SK-N-SH (cell line): ENCODE results near the gene ARAP2. TPM values are rescaled to one million over a fixed set of nuclear protein-coding genes. Genes with fewer than 3 reads are reported as not detected.

Source experiments
- CTCF ChIA-PET: fragments of 300-600, 350-600 bp; formaldehyde crosslinking; extraction: SDS; loops from one replicate; lab custom pipeline; 2021; lab: Yijun Ruan, JAX
- POLR2A ChIA-PET: fragments of 350-600 bp; sonication (Branson Sonifier 250); formaldehyde crosslinking; extraction: SDS; loops from one replicate; lab custom pipeline; 2020; ENCODE audit warnings: antibody characterized with exemption, inconsistent platforms; lab: Yijun Ruan, JAX
- DNase-seq: peaks from one replicate; pipeline ENCODE4 v3.0.0; 2012
- H2AFZ ChIP-seq: fragments of 200-600 bp; sonication (generic); 2 replicates; pipeline ENCODE4 v1.8.1; 2016; ENCODE audit warnings: antibody characterized with exemption, mild to moderate bottlenecking, low read depth
- H3F3A ChIP-seq: fragments of 200-600 bp; sonication (generic); replicated peaks from 2 replicates; pipeline ENCODE3; 2016; ENCODE audit warnings: antibody characterized with exemption, mild to moderate bottlenecking; ENCODE audit not compliant: insufficient read depth
- H3K27ac ChIP-seq, 2 experiments: fragments of 200-500 bp in 1 of 2; fragments of 200-600 bp in 1 of 2; sonication (Bioruptor generic) in 1 of 2; sonication (generic), shearing (Covaris generic) in 1 of 2; 2 replicates each; pipeline versions ENCODE4 v1.5.1 to v1.6.1; 2014 to 2016; ENCODE audit warnings: low read depth in 2 of 2, inconsistent platforms in 1 of 2, low read length in 1 of 2, mild to moderate bottlenecking in 1 of 2, mixed read lengths in 1 of 2
- H3K27me3 ChIP-seq: fragments of 200-600 bp; sonication (generic), shearing (Covaris generic); 2 replicates; pipeline ENCODE4 v1.6.1; 2016; ENCODE audit warnings: mixed run types; ENCODE audit not compliant: insufficient read depth
- H3K36me3 ChIP-seq, 2 experiments: fragments of 200-500 bp in 1 of 2; fragments of 200-600 bp in 1 of 2; sonication (Bioruptor generic) in 1 of 2; sonication (generic) in 1 of 2; replicated peaks in 1 of 2; 2 replicates each; pipeline versions ENCODE3 to v1.5.1; 2014 to 2016; ENCODE audit warnings: low read length in 1 of 2, mild to moderate bottlenecking in 1 of 2; ENCODE audit not compliant: insufficient read depth in 2 of 2, control insufficient read depth in 1 of 2
- H3K4me1 ChIP-seq, 2 experiments: fragments of 200-500 bp in 1 of 2; fragments of 200-600 bp in 1 of 2; sonication (Bioruptor generic) in 1 of 2; sonication (generic), shearing (Covaris generic) in 1 of 2; 2 replicates each; pipeline versions ENCODE4 v1.5.1 to v1.6.1; 2014 to 2016; ENCODE audit warnings: low read depth in 1 of 2, low read length in 1 of 2, mixed run types in 1 of 2; ENCODE audit not compliant: insufficient read depth in 2 of 2, control insufficient read depth in 1 of 2
- H3K4me2 ChIP-seq: fragments of 200-600 bp; sonication (generic), shearing (Covaris generic); 2 replicates; pipeline ENCODE4 v1.6.1; 2017; ENCODE audit warnings: mixed run types
- H3K4me3 ChIP-seq, 2 experiments: fragments of 200-500 bp in 1 of 2; fragments of 200-600 bp in 1 of 2; sonication (Bioruptor generic) in 1 of 2; sonication (generic), shearing (Covaris generic) in 1 of 2; 2 replicates each; pipeline versions ENCODE4 v1.5.1 to v1.8.1; 2014 to 2016; ENCODE audit warnings: low read depth in 2 of 2, inconsistent platforms in 1 of 2, low read length in 1 of 2, mild to moderate bottlenecking in 1 of 2, mixed read lengths in 1 of 2, moderate library complexity in 1 of 2
- H3K79me2 ChIP-seq: fragments of 200-600 bp; sonication (generic); 2 replicates; pipeline ENCODE4 v1.8.1; 2017; ENCODE audit warnings: mild to moderate bottlenecking; ENCODE audit not compliant: insufficient read depth
- H3K9ac ChIP-seq: fragments of 200-600 bp; sonication (generic); 2 replicates; pipeline ENCODE4 v1.6.1; 2017; ENCODE audit warnings: mixed run types
- H3K9me2 ChIP-seq: fragments of 200-600 bp; sonication (generic); 2 replicates; pipeline ENCODE4 v1.6.1; 2017; ENCODE audit warnings: mixed run types
- H3K9me3 ChIP-seq: fragments of 200-600 bp; sonication (generic); 2 replicates; pipeline ENCODE4 v1.6.1; 2017; ENCODE audit warnings: mixed run types, mild to moderate bottlenecking, moderate library complexity
- H4K20me1 ChIP-seq: fragments of 200-600 bp; sonication (generic); 2 replicates; pipeline ENCODE4 v1.6.1; 2017; ENCODE audit warnings: mild to moderate bottlenecking, mixed run types; ENCODE audit not compliant: insufficient read depth
- CHD2 ChIP-seq: fragments of 150-350 bp; IDR thresholded peaks from 2 replicates; pipeline ENCODE4 v1.6.1; 2018; ENCODE audit warnings: low read length; ENCODE audit not compliant: partially characterized antibody
- ELF1 ChIP-seq: IDR thresholded peaks from 2 replicates; pipeline ENCODE4 v1.4.0; 2012
- EP300 ChIP-seq, 2 experiments: IDR thresholded peaks; 2 replicates each; pipeline versions ENCODE4 v1.4.0 to v1.6.1; 2012; ENCODE audit warnings: borderline replicate concordance in 1 of 2, low read depth in 1 of 2, low read length in 1 of 2
- EZH2phosphoT487 ChIP-seq: fragments of 200-600 bp; sonication (generic); IDR thresholded peaks from 2 replicates; pipeline ENCODE4 v1.6.1; 2017; ENCODE audit warnings: low read depth, mixed run types, mild to moderate bottlenecking, antibody characterized with exemption, moderate library complexity, borderline replicate concordance
- FOSL2 ChIP-seq: IDR thresholded peaks from 2 replicates; pipeline ENCODE4 v1.4.0; 2012; ENCODE audit warnings: low read depth, mild to moderate bottlenecking, moderate library complexity, borderline replicate concordance
- GATA2 ChIP-seq: sonication (generic); formaldehyde crosslinking; IDR thresholded peaks from 2 replicates; pipeline ENCODE4 v1.5.0; 2020; ENCODE audit warnings: mild to moderate bottlenecking, missing genetic modification reagents
- IRF3 ChIP-seq: fragments of 150-350 bp; IDR thresholded peaks from 2 replicates; pipeline ENCODE4 v1.6.1; 2016; ENCODE audit warnings: mild to moderate bottlenecking, low read depth, low read length
- JUND ChIP-seq: IDR thresholded peaks from 2 replicates; pipeline ENCODE4 v1.4.0; 2012
- MAX ChIP-seq: IDR thresholded peaks from 2 replicates; pipeline ENCODE4 v1.4.0; 2012; ENCODE audit warnings: low read depth
- MEF2A ChIP-seq: IDR thresholded peaks from 2 replicates; pipeline ENCODE4 v1.4.0; 2012; ENCODE audit warnings: low read depth, borderline replicate concordance
- NFIC ChIP-seq: IDR thresholded peaks from 2 replicates; pipeline ENCODE4 v1.4.0; 2012; ENCODE audit warnings: borderline replicate concordance
- PBX3 ChIP-seq: IDR thresholded peaks from 2 replicates; pipeline ENCODE4; 2012
- POLR2AphosphoS5 ChIP-seq: IDR thresholded peaks from 2 replicates; pipeline ENCODE4 v1.6.1; 2012; ENCODE audit warnings: low read depth, low read length
- RAD21 ChIP-seq: IDR thresholded peaks from 2 replicates; pipeline ENCODE4 v1.6.1; 2012; ENCODE audit warnings: mild to moderate bottlenecking, low read length
- REST ChIP-seq: IDR thresholded peaks from 2 replicates; pipeline ENCODE4 v1.6.1; 2012; ENCODE audit warnings: mild to moderate bottlenecking, low read depth, low read length, moderate library complexity
- RXRA ChIP-seq: IDR thresholded peaks from 2 replicates; pipeline ENCODE4 v1.4.0; 2012; ENCODE audit warnings: low read depth, mild to moderate bottlenecking, borderline replicate concordance
- SMC3 ChIP-seq: IDR thresholded peaks from 2 replicates; pipeline ENCODE4 v1.6.1; 2012; ENCODE audit warnings: low read depth, low read length, improper control_type of control experiment
- TAF1 ChIP-seq: IDR thresholded peaks from 2 replicates; pipeline ENCODE4 v1.6.1; 2012; ENCODE audit warnings: low read depth, mild to moderate bottlenecking, low read length, moderate library complexity, borderline replicate concordance
- TEAD4 ChIP-seq: IDR thresholded peaks from 2 replicates; pipeline ENCODE4 v1.4.0; 2012; ENCODE audit warnings: mild to moderate bottlenecking, borderline replicate concordance; ENCODE audit not compliant: insufficient read depth
- USF1 ChIP-seq: IDR thresholded peaks from 2 replicates; pipeline ENCODE4 v1.4.0; 2012; ENCODE audit warnings: low read depth, borderline replicate concordance
- USF2 ChIP-seq: fragments of 150-350 bp; IDR thresholded peaks from 2 replicates; pipeline ENCODE4 v1.6.1; 2017; ENCODE audit warnings: antibody characterized with exemption, low read length, low read depth, borderline replicate concordance
- WGBS: methylation state at CpG from one replicate; pipeline ENCODE4 v1.1.6; 2017; ENCODE audit warnings: low lambda C conversion rate; 5-methylcytosine and 5-hydroxymethylcytosine counted together
- polyA plus RNA-seq, 3 experiments: library from polyadenylated mRNA; depleted of rRNA; stranded (reverse); fragments of >200 nt; gene quantifications; 2 replicates each; pipeline ENCODE4 v1.2.3, GENCODE V29; 2012

Gene ARAP2
- polyA plus RNA-seq, 1 of the 3 experiments (the other 2 are of a cell fraction) = not detected

- no peak for TF ChIP-seq REST
- TF ChIP-seq, all 33 proteins: peak for 0
Observed at GRCh38 chr4:36237366-36238313, 6.7 kb downstream of the ARAP2 start (continued).

GRCh38 chr4:36236159-36236558 lies 8.2 kb downstream of the ARAP2 start:
- Histone ChIP-seq H3K27me3 (no peaks in the 10 kb centered on the region), H2AFZ (no peak overlapping the region), H3K79me2 (no peaks in the 10 kb centered on the region), H3K9me3 (no peaks in the 10 kb centered on the region), H3K9me2 (no peaks in the 10 kb centered on the region), H4K20me1 (no peaks in the 10 kb centered on the region), H3F3A (no peaks in the 10 kb centered on the region), H3K4me3 (no peak overlapping the region), H3K36me3 (no peaks in the 10 kb centered on the region), H3K4me2 (no peak overlapping the region), H3K9ac (no peak overlapping the region), H3K27ac (no peak overlapping the region), H3K4me1 (no peaks in the 10 kb centered on the region)
- no peak for DNase-seq
- WGBS = 0% methylated on average over 2 of the region's 2 CpGs
- no peak for TF ChIP-seq PBX3
- no peak for TF ChIP-seq RXRA
- no peak for TF ChIP-seq SMC3
- no peak for TF ChIP-seq RAD21
- TF ChIP-seq ELF1 = no peak
- no peak for TF ChIP-seq TEAD4
- TF ChIP-seq MAX = no peak
- TF ChIP-seq EZH2phosphoT487 = no peak
- no peak for TF ChIP-seq GATA2 (CRISPR knock-in tag)
- TF ChIP-seq IRF3 = no peak
- TF ChIP-seq JUND = no peak
- no peak for TF ChIP-seq FOSL2
- no peak for TF ChIP-seq CHD2
- TF ChIP-seq USF1 = no peak
- TF ChIP-seq EP300 (IDR thresholded peaks at IDR 0.05; ENCODE audit: borderline replicate concordance in 1 of 2, low read depth in 1 of 2, low read length in 1 of 2) = no peak
- no peak for TF ChIP-seq USF2
- TF ChIP-seq TAF1 = no peak
- TF ChIP-seq NFIC = no peak
- no peak for TF ChIP-seq POLR2AphosphoS5
- no peak for TF ChIP-seq MEF2A
- ChIA-PET CTCF (no interaction called here), POLR2A (no interaction called here)
